Adrenal gland (tissue), 12 donors: ENCODE measurements around the gene KCNAB1. TPM values are rescaled to one million over a fixed set of nuclear protein-coding genes. Genes with fewer than 3 reads are reported as not detected.

Experiments
- DNase-seq, 7 donors: peaks; one replicate each; pipeline ENCODE4 v3.0.0-alpha.2; 2019 to 2020
- H3K27ac ChIP-seq, 5 donors: fragments of 200-600 bp; sonication (generic) in 4 of 5; 1 replicate in 3 of 5; 2 replicates in 2 of 5; pipeline versions ENCODE4 v1.5.1 to v1.8.0; 2016 to 2020; ENCODE audit warnings: mild to moderate bottlenecking in 1 of 5
- H3K27me3 ChIP-seq: fragments of 200-600 bp; 2 replicates; pipeline ENCODE4 v1.8.0; 2021
- H3K36me3 ChIP-seq, 2 donors: fragments of 200-600 bp; replicated peaks in 1 of 2; 1 replicate in 1 of 2; 2 replicates in 1 of 2; pipeline versions ENCODE4 v1.5.1 to v1.8.0; 2018 to 2022
- H3K4me1 ChIP-seq, 2 donors: fragments of 200-600 bp; replicated peaks in 1 of 2; 1 replicate in 1 of 2; 2 replicates in 1 of 2; pipeline versions ENCODE4 v1.5.1 to v1.8.0; 2018 to 2021
- H3K4me3 ChIP-seq, 4 donors: fragments of 200-600 bp; sonication (generic) in 3 of 4; one replicate each; pipeline ENCODE4 v1.5.1; 2016 to 2018
- H3K9me3 ChIP-seq, 3 donors: fragments of 200-600 bp; sonication (generic) in 1 of 3; replicated peaks in 1 of 3; 1 replicate in 2 of 3; 2 replicates in 1 of 3; pipeline versions ENCODE4 v1.5.1 to v1.8.0; 2016 to 2021
- CTCF ChIP-seq, 6 experiments: fragments of 450-650 bp in 4 of 6; fragments of 200-600 bp in 2 of 6; sonication (generic) in 1 of 6; IDR thresholded peaks; 1 replicate in 5 of 6; 2 replicates in 1 of 6; pipeline versions ENCODE4 v1.5.1 to v1.8.0; 2016 to 2021; ENCODE audit warnings: antibody characterized with exemption in 6 of 6, mild to moderate bottlenecking in 2 of 6, moderate library complexity in 1 of 6
- POLR2A ChIP-seq, 2 donors: fragments of 450-650 bp; IDR thresholded peaks; one replicate each; pipeline ENCODE4 v1.6.1; 2017; ENCODE audit warnings: antibody characterized with exemption in 2 of 2, mild to moderate bottlenecking in 2 of 2, moderate library complexity in 1 of 2
- WGBS, 4 donors: extraction: QIAGEN DNeasy Blood & Tissue Kit in 2 of 4; methylation state at CpG; one replicate each; pipeline versions ENCODE4 v1.1.5 to v1.1.7; 2013 to 2017; 5-methylcytosine and 5-hydroxymethylcytosine counted together
- intact Hi-C, 2 donors: fragments of 100-400 bp; cut with DNase I; formaldehyde crosslinking; loops; one replicate each; pipeline versions ENCODE4 v1.14.1 to v1.15.0; 2022 to 2023
- polyA plus RNA-seq, 3 donors: library from polyadenylated mRNA; stranded (reverse); fragments of 200-250 nt in 2 of 3; fragments of 350-450 nt in 1 of 3; fragmentation: Illumina TruSeq in 1 of 3; extraction: RNeasy Lipid Tissue Mini Kit (QIAGEN cat#74804) in 1 of 3; gene quantifications; one replicate each; pipeline ENCODE4 v1.2.3, GENCODE V29; 2013 to 2014
- total RNA-seq, 9 donors: library from RNA; depleted of rRNA in 4 of 9; stranded (reverse); fragments of >200 nt in 4 of 9; fragments of 120-200 nt in 1 of 9; fragmentation: NEBNext Ultra II Directional in 1 of 9; extraction: Animal tissue kit (Norgen Biotek cat#: 25700) in 1 of 9; gene quantifications; one replicate each; pipeline versions ENCODE4 v1.1.0 to v1.2.4, GENCODE V29; 2013 to 2023
- donor health status: healthy with polysubstance abuse.
- donor health status: Bipolar disorder and iron deficiency.
- donor health status: DM: yes; HTN: yes; CAD: no.
- donor health status: DM: no; HTN: no; CAD: no.
- donor health status: DM: no; HTN: no; CAD: no.
- donor health status: DM: yes; HTN: yes; CAD: no.

KCNAB1 gene
- total and polyA plus RNA-seq, 12 donors, result 0.36 to 5.0 (median 1.5) TPM

GRCh38 chr3:156472150-156472549 is 351.8 kb downstream of the KCNAB1 start:
- no peaks in the 10 kb centered on the region for H3K27me3 ChIP-seq
- H3K4me3 ChIP-seq, result no peak overlapping the region
- WGBS, 4 donors, result 84 to 95% (median 88%) methylated on average over 4 of the region's 4 CpGs
- no peak overlapping the region for H3K27ac ChIP-seq
- H3K9me3 ChIP-seq, result no peaks in the 10 kb centered on the region
- no peak for DNase-seq
- no peaks in the 10 kb centered on the region for H3K36me3 ChIP-seq
- intact Hi-C loops, result no loop called here
- peaks cover 0 to 4% of the 10 kb centered on the region in 2 donors for H3K4me1 ChIP-seq
- TF ChIP-seq CTCF (IDR thresholded peaks at IDR 0.05), result no peak
- TF ChIP-seq POLR2A (IDR thresholded peaks at IDR 0.05), result no peak

GRCh38 chr3:156472684-156473083 is 352.3 kb downstream of the KCNAB1 start:
- Histone ChIP-seq H3K27me3 (no peaks in the 10 kb centered on the region), H3K4me3 (no peak overlapping the region), H3K36me3 (no peaks in the 10 kb centered on the region), H3K9me3 (no peaks in the 10 kb centered on the region), H3K4me1 (peaks cover 0 to 4% of the 10 kb centered on the region in 2 donors), H3K27ac (no peak overlapping the region)
- 88 to 94% (median 92%) methylated on average over 5 of the region's 5 CpGs for WGBS, 4 donors
- no peak for DNase-seq
- TF ChIP-seq CTCF (IDR thresholded peaks at IDR 0.05) (no peak), POLR2A (IDR thresholded peaks at IDR 0.05) (no peak)
- intact Hi-C loops, result no loop called here

- intact Hi-C loops, result no loop called here
- Histone ChIP-seq H3K4me1 (peaks cover 0 to 4% of the 10 kb centered on the region in 2 donors), H3K27ac (no peak overlapping the region), H3K36me3 (no peaks in the 10 kb centered on the region), H3K9me3 (no peaks in the 10 kb centered on the region), H3K27me3 (no peaks in the 10 kb centered on the region), H3K4me3 (no peak overlapping the region)
- DNase-seq, result no peak
- TF ChIP-seq CTCF (IDR thresholded peaks at IDR 0.05) (no peak), POLR2A (IDR thresholded peaks at IDR 0.05) (no peak)
Observed at GRCh38 chr3:156473341-156473740, 353.0 kb downstream of the KCNAB1 start.

- intact Hi-C loops, result no loop called here
- DNase-seq, result no peak
- H3K36me3 ChIP-seq, result no peaks in the 10 kb centered on the region
- H3K4me1 ChIP-seq, result peaks cover 0 to 4% of the 10 kb centered on the region in 2 donors
- H3K27me3 ChIP-seq, result no peaks in the 10 kb centered on the region
- H3K9me3 ChIP-seq, result no peaks in the 10 kb centered on the region
- H3K27ac ChIP-seq, result no peak overlapping the region
- 57 to 65% (median 61%) methylated on average over 12 of the region's 12 CpGs for WGBS, 4 donors
- TF ChIP-seq CTCF (IDR thresholded peaks at IDR 0.05) (peak in 3 of 6 experiments; percentile 8 to 25 (median 17)), POLR2A (IDR thresholded peaks at IDR 0.05) (no peak)
- H3K4me3 ChIP-seq, result no peak overlapping the region
Observed at GRCh38 chr3:156474560-156475389, 354.4 kb downstream of the KCNAB1 start.
